ENCODE results near the gene SRSF4. TPM values are rescaled to one million over a fixed set of nuclear protein-coding genes. Genes with fewer than 3 reads are reported as not detected.

Gene SRSF4
- total RNA-seq, 2 experiments from 2014 or later: 116 to 123 TPM

- ChIA-PET POLR2A (no interaction called here), CTCF (interaction anchor here (0.6 to 0.7 kb wide), 2 partner anchors 369 to 1643 kb away, joined by 3 to 4 read pairs; no protein-coding TSS in a partner anchor)
- H3K9me3 Mint-ChIP-seq: no peaks in the 10 kb centered on the region
- no peaks in the 10 kb centered on the region for H3K27me3 Mint-ChIP-seq
- no peak overlapping the region for H3K4me3 Mint-ChIP-seq
- H3K27ac Mint-ChIP-seq: no peak overlapping the region
- DNase-seq: no peak
- H3K36me3 Mint-ChIP-seq (ENCODE audit: low read depth): peaks cover 18% of the 10 kb centered on the region
- H3K4me1 Mint-ChIP-seq: peaks cover 2% of the 10 kb centered on the region
These were observed 31.4 kb upstream of the SRSF4 start for GRCh38 chr1:29213055-29213454.

GRCh38 chr1:29211086-29212030 lies 29.7 kb upstream of the SRSF4 start:
- no peak for DNase-seq
- CTCF ChIA-PET: interaction anchor here (0.6 kb wide), 1 partner anchor 45 kb away, joined by 4 read pairs; no protein-coding TSS in a partner anchor
- Mint-ChIP-seq H3K27ac (no peak overlapping the region), H3K36me3 (ENCODE audit: low read depth) (peaks cover 18% of the 10 kb centered on the region), H3K27me3 (no peaks in the 10 kb centered on the region), H3K4me1 (peaks cover 2% of the 10 kb centered on the region), H3K9me3 (no peaks in the 10 kb centered on the region), H3K4me3 (no peak overlapping the region)
- POLR2A ChIA-PET: no interaction called here

GRCh38 chr1:29210278-29211085 lies 28.8 kb upstream of the SRSF4 start:
- ChIA-PET CTCF (interaction anchor here (0.6 kb wide), 1 partner anchor 44 kb away, joined by 4 read pairs; no protein-coding TSS in a partner anchor), POLR2A (no interaction called here)
- H3K4me1 Mint-ChIP-seq: peaks cover 2% of the 10 kb centered on the region
- no peaks in the 10 kb centered on the region for H3K27me3 Mint-ChIP-seq
- no peak overlapping the region for H3K27ac Mint-ChIP-seq
- no peak for DNase-seq
- peaks cover 18% of the 10 kb centered on the region for H3K36me3 Mint-ChIP-seq (ENCODE audit: low read depth)
- no peak overlapping the region for H3K4me3 Mint-ChIP-seq
- no peaks in the 10 kb centered on the region for H3K9me3 Mint-ChIP-seq

- POLR2A ChIA-PET: no interaction called here
- H3K36me3 Mint-ChIP-seq (ENCODE audit: low read depth): peaks cover 13% of the 10 kb centered on the region
These were observed 27.5 kb upstream of the SRSF4 start for GRCh38 chr1:29209173-29209572.

GRCh38 chr1:29208442-29208841 lies 26.7 kb upstream of the SRSF4 start:
- H3K4me1 Mint-ChIP-seq: peaks cover 2% of the 10 kb centered on the region
- H3K27me3 Mint-ChIP-seq: no peaks in the 10 kb centered on the region
- CTCF ChIA-PET: no interaction called here
- H3K9me3 Mint-ChIP-seq: no peaks in the 10 kb centered on the region
- H3K27ac Mint-ChIP-seq: no peak overlapping the region
- H3K36me3 Mint-ChIP-seq (ENCODE audit: low read depth): peaks cover 10% of the 10 kb centered on the region
- POLR2A ChIA-PET: no interaction called here
- H3K4me3 Mint-ChIP-seq: no peak overlapping the region
- no peak for DNase-seq

More at GRCh38 chr1:29209173-29209572, 27.5 kb upstream of the SRSF4 start:
- no peak overlapping the region for H3K4me3 Mint-ChIP-seq
- no peaks in the 10 kb centered on the region for H3K9me3 Mint-ChIP-seq
- H3K27me3 Mint-ChIP-seq: no peaks in the 10 kb centered on the region
- no peak for DNase-seq
- CTCF ChIA-PET: no interaction called here
- no peak overlapping the region for H3K27ac Mint-ChIP-seq
- H3K4me1 Mint-ChIP-seq: peaks cover 2% of the 10 kb centered on the region

- Mint-ChIP-seq H3K4me1 (peaks cover 12% of the 10 kb centered on the region), H3K27ac (no peak overlapping the region), H3K9me3 (no peaks in the 10 kb centered on the region), H3K36me3 (ENCODE audit: low read depth) (peaks cover 5% of the 10 kb centered on the region), H3K4me3 (no peak overlapping the region), H3K27me3 (no peaks in the 10 kb centered on the region)
- ChIA-PET CTCF (interaction anchor here (0.6 to 4.0 kb wide), 22 partner anchors 8 to 771 kb away, joined by 3 to 38 read pairs (median 4); partner anchors contain the start of gene SRSF4), POLR2A (interaction anchor here (1.2 kb wide), 1 partner anchor 21 kb away, joined by 6 read pairs; the partner anchor contains the start of gene SRSF4)
- peak; percentile 92 for DNase-seq
These were observed 21.1 kb upstream of the SRSF4 start for GRCh38 chr1:29202584-29203340.

GRCh38 chr1:29202053-29202452 lies 20.4 kb upstream of the SRSF4 start:
- POLR2A ChIA-PET: interaction anchor here (0.6 to 1.2 kb wide), 2 partner anchors 20 to 1924 kb away, joined by 3 to 6 read pairs; partner anchors contain the start of gene SRSF4
- Mint-ChIP-seq H3K36me3 (ENCODE audit: low read depth) (peaks cover 5% of the 10 kb centered on the region), H3K27me3 (no peaks in the 10 kb centered on the region), H3K9me3 (no peaks in the 10 kb centered on the region), H3K4me3 (no peak overlapping the region), H3K27ac (no peak overlapping the region), H3K4me1 (peaks cover 15% of the 10 kb centered on the region)
- no peak for DNase-seq
- CTCF ChIA-PET: interaction anchor here (0.7 to 4.0 kb wide), 15 partner anchors 8 to 396 kb away, joined by 3 to 38 read pairs (median 5); partner anchors contain the start of gene SRSF4

GRCh38 chr1:29201595-29202051 lies 19.9 kb upstream of the SRSF4 start:
- POLR2A ChIA-PET: interaction anchor here (0.6 kb wide), 1 partner anchor 1924 kb away, joined by 3 read pairs; no protein-coding TSS in a partner anchor

GRCh38 chr1:29200906-29201594 lies 19.4 kb upstream of the SRSF4 start:
- DNase-seq: no peak
- CTCF ChIA-PET: interaction anchor here (0.9 to 4.0 kb wide), 5 partner anchors 19 to 325 kb away, joined by 3 to 38 read pairs (median 6); partner anchors contain the start of gene SRSF4

More at GRCh38 chr1:29201595-29202051, 19.9 kb upstream of the SRSF4 start:
- no peak for DNase-seq
- Mint-ChIP-seq H3K27ac (no peak overlapping the region), H3K27me3 (no peaks in the 10 kb centered on the region), H3K4me1 (peaks cover 15% of the 10 kb centered on the region), H3K9me3 (no peaks in the 10 kb centered on the region), H3K36me3 (ENCODE audit: low read depth) (peaks cover 5% of the 10 kb centered on the region), H3K4me3 (no peak overlapping the region)
- CTCF ChIA-PET: interaction anchor here (1.2 to 4.0 kb wide), 11 partner anchors 11 to 324 kb away, joined by 3 to 38 read pairs (median 5); partner anchors contain the start of gene SRSF4

GRCh38 chr1:29197993-29198392 lies 16.3 kb upstream of the SRSF4 start:
- Mint-ChIP-seq H3K4me1 (peaks cover 15% of the 10 kb centered on the region), H3K4me3 (no peak overlapping the region), H3K9me3 (no peaks in the 10 kb centered on the region), H3K36me3 (ENCODE audit: low read depth) (peaks cover 6% of the 10 kb centered on the region), H3K27ac (no peak overlapping the region), H3K27me3 (no peaks in the 10 kb centered on the region)
- POLR2A ChIA-PET: no interaction called here
- CTCF ChIA-PET: interaction anchor here (0.8 to 3.0 kb wide), 9 partner anchors 11 to 1510 kb away, joined by 3 to 25 read pairs (median 4); partner anchors contain the start of gene SRSF4
- DNase-seq: no peak

More at GRCh38 chr1:29200906-29201594, 19.4 kb upstream of the SRSF4 start:
- Mint-ChIP-seq H3K4me3 (no peak overlapping the region), H3K4me1 (peaks cover 15% of the 10 kb centered on the region), H3K36me3 (ENCODE audit: low read depth) (peaks cover 5% of the 10 kb centered on the region), H3K27ac (no peak overlapping the region), H3K27me3 (no peaks in the 10 kb centered on the region), H3K9me3 (no peaks in the 10 kb centered on the region)
- POLR2A ChIA-PET: no interaction called here

- peaks cover 12% of the 10 kb centered on the region for H3K4me1 Mint-ChIP-seq
- ChIA-PET POLR2A (interaction anchor here (0.6 kb wide), 1 partner anchor 725 kb away, joined by 3 read pairs; no protein-coding TSS in a partner anchor), CTCF (interaction anchor here (0.6 to 3.0 kb wide), 11 partner anchors 10 to 1511 kb away, joined by 3 to 25 read pairs (median 4); partner anchors contain the start of gene SRSF4)
- H3K27me3 Mint-ChIP-seq: no peaks in the 10 kb centered on the region
- peak; percentile 64 for DNase-seq
- H3K36me3 Mint-ChIP-seq (ENCODE audit: low read depth): peaks cover 6% of the 10 kb centered on the region
- H3K27ac Mint-ChIP-seq: no peak overlapping the region
- H3K9me3 Mint-ChIP-seq: no peaks in the 10 kb centered on the region
- H3K4me3 Mint-ChIP-seq: no peak overlapping the region
These were observed 15.9 kb upstream of the SRSF4 start for GRCh38 chr1:29197590-29197924.

Data from activated CD4-positive, alpha-beta T cell treated with anti-CD3 and anti-CD28 coated beads, Interleukin-2, amount 10 ng/mL, durations not matched to agents 7 days and 5 days (primary cell).